Hepatocyte (in vitro differentiated cells): ENCODE data around the gene STAT4. TPM values are rescaled to one million over a fixed set of nuclear protein-coding genes. Genes with fewer than 3 reads are reported as not detected.

ENCODE experiments used
- DNase-seq: peaks from one replicate; pipeline ENCODE4 v3.0.0-alpha.2; 2016; ENCODE audit warnings: low spot score
- H2AFZ ChIP-seq: fragments of 200-600 bp; sonication (generic); 2 replicates; pipeline ENCODE4 v1.6.0; 2016; ENCODE audit warnings: antibody characterized with exemption, mild to moderate bottlenecking
- H3K27ac ChIP-seq: fragments of 200-600 bp; sonication (generic); 2 replicates; pipeline ENCODE4 v1.5.1; 2016; ENCODE audit warnings: mild to moderate bottlenecking
- H3K27me3 ChIP-seq: fragments of 200-600 bp; sonication (generic); 2 replicates; pipeline ENCODE4 v1.6.1; 2016
- H3K36me3 ChIP-seq: fragments of 200-600 bp; sonication (generic); replicated peaks from 2 replicates; pipeline ENCODE4 v1.5.1; 2016; ENCODE audit warnings: low read depth; ENCODE audit not compliant: insufficient read depth
- H3K4me1 ChIP-seq: fragments of 200-600 bp; sonication (generic); 2 replicates; pipeline ENCODE4 v1.5.1; 2016; ENCODE audit warnings: mild to moderate bottlenecking, moderate library complexity; ENCODE audit not compliant: insufficient read depth
- H3K4me2 ChIP-seq: fragments of 200-600 bp; sonication (generic); 2 replicates; pipeline ENCODE4 v1.6.0; 2016
- H3K4me3 ChIP-seq: fragments of 200-600 bp; sonication (generic); 2 replicates; pipeline ENCODE4 v1.5.1; 2016; ENCODE audit warnings: mild to moderate bottlenecking
- H3K79me2 ChIP-seq: fragments of 200-600 bp; sonication (generic); 2 replicates; pipeline ENCODE4 v1.6.0; 2017; ENCODE audit warnings: mild to moderate bottlenecking
- H3K9me2 ChIP-seq: fragments of 200-600 bp; sonication (generic); replicated peaks from 2 replicates; pipeline ENCODE4 v1.6.0; 2017; ENCODE audit warnings: mild to moderate bottlenecking; ENCODE audit not compliant: insufficient read depth
- H3K9me3 ChIP-seq: fragments of 200-600 bp; sonication (generic); 2 replicates; pipeline ENCODE4 v1.5.1; 2016; ENCODE audit warnings: low read depth, mild to moderate bottlenecking
- H4K20me1 ChIP-seq: fragments of 200-600 bp; sonication (generic); 2 replicates; pipeline ENCODE4 v1.6.0; 2016; ENCODE audit warnings: mild to moderate bottlenecking; ENCODE audit not compliant: insufficient read depth, poor library complexity, severe bottlenecking
- CTCF ChIP-seq: fragments of 200-600 bp; sonication (generic); IDR thresholded peaks from 2 replicates; pipeline ENCODE4 v1.5.1; 2016; ENCODE audit warnings: antibody characterized with exemption, mild to moderate bottlenecking; ENCODE audit not compliant: poor library complexity
- EZH2 ChIP-seq: fragments of 200-600 bp; sonication (generic); IDR thresholded peaks from 2 replicates; pipeline ENCODE4 v1.6.1; 2016; ENCODE audit warnings: antibody characterized with exemption, mild to moderate bottlenecking, borderline replicate concordance
- EZH2phosphoT487 ChIP-seq: fragments of 200-600 bp; sonication (generic); IDR thresholded peaks from one replicate; pipeline ENCODE4 v1.6.1; 2018; ENCODE audit warnings: antibody characterized with exemption, mild to moderate bottlenecking, low read depth, moderate library complexity; ENCODE audit not compliant: unreplicated experiment, severe bottlenecking
- WGBS: methylation state at CpG from one replicate; pipeline ENCODE4 v1.1.6; 2016; ENCODE audit warnings: low lambda C conversion rate; ENCODE audit errors: missing lambda C conversion rate; 5-methylcytosine and 5-hydroxymethylcytosine counted together
- polyA plus RNA-seq: library from polyadenylated mRNA; unstranded; fragments of >200 nt; fragmentation: Nextera tagmentation; extraction: Ambion mirVana; gene quantifications from 2 replicates; pipeline ENCODE4 v1.2.1, GENCODE V29; 2016
- total RNA-seq: library from RNA; depleted of rRNA; stranded (reverse); fragments of >200 nt; gene quantifications from 2 replicates; pipeline ENCODE4 v1.2.3, GENCODE V29; 2014

Gene STAT4
- total and polyA plus RNA-seq, 2 experiments from 2014 or later, result 1.6 to 6.6 TPM

- Histone ChIP-seq H3K4me3 (no peak overlapping the region), H3K9me2 (no peaks in the 10 kb centered on the region), H3K4me2 (no peak overlapping the region), H3K27ac (peak overlapping the region; percentile 61), H3K79me2 (no peaks in the 10 kb centered on the region), H4K20me1 (no peaks in the 10 kb centered on the region), H3K4me1 (peaks cover 25% of the 10 kb centered on the region), H3K36me3 (no peaks in the 10 kb centered on the region), H3K9me3 (no peaks in the 10 kb centered on the region), H3K27me3 (no peaks in the 10 kb centered on the region), H2AFZ (no peak overlapping the region)
- peak; percentile 38 for DNase-seq
- TF ChIP-seq CTCF (no peak), EZH2phosphoT487 (no peak), EZH2 (no peak)
- 28% methylated on average over 4 of the region's 4 CpGs for WGBS
Measured at GRCh38 chr2:191166111-191166755, 15.4 kb upstream of the STAT4 start.

GRCh38 chr2:191165176-191165643, 14.4 kb upstream of the STAT4 start:
- no peaks in the 10 kb centered on the region for H3K9me2 ChIP-seq
- H2AFZ ChIP-seq, result no peak overlapping the region
- H4K20me1 ChIP-seq, result no peaks in the 10 kb centered on the region
- H3K4me2 ChIP-seq, result peak overlapping the region; percentile 18
- no peaks in the 10 kb centered on the region for H3K27me3 ChIP-seq
- no peaks in the 10 kb centered on the region for H3K9me3 ChIP-seq
- no peaks in the 10 kb centered on the region for H3K36me3 ChIP-seq
- DNase-seq, result peak; percentile 58
- H3K27ac ChIP-seq, result no peak overlapping the region
- no peak overlapping the region for H3K4me3 ChIP-seq
- 22% methylated on average over 5 of the region's 5 CpGs for WGBS
- peaks cover 25% of the 10 kb centered on the region for H3K4me1 ChIP-seq
- TF ChIP-seq CTCF (peak; percentile 71), EZH2 (no peak), EZH2phosphoT487 (no peak)
- no peaks in the 10 kb centered on the region for H3K79me2 ChIP-seq

GRCh38 chr2:191158747-191159146, 8.0 kb upstream of the STAT4 start:
- no peak overlapping the region for H3K27ac ChIP-seq
- DNase-seq, result no peak
- no peaks in the 10 kb centered on the region for H3K9me2 ChIP-seq
- H2AFZ ChIP-seq, result no peak overlapping the region
- no peaks in the 10 kb centered on the region for H3K9me3 ChIP-seq
- no peaks in the 10 kb centered on the region for H3K36me3 ChIP-seq
- H3K79me2 ChIP-seq, result no peaks in the 10 kb centered on the region
- H3K4me1 ChIP-seq, result no peaks in the 10 kb centered on the region
- H3K4me2 ChIP-seq, result no peak overlapping the region
- H3K4me3 ChIP-seq, result no peak overlapping the region
- TF ChIP-seq EZH2, result no peak
- no peak for TF ChIP-seq CTCF
- no peak for TF ChIP-seq EZH2phosphoT487
- no peaks in the 10 kb centered on the region for H3K27me3 ChIP-seq
- 95% methylated on average over 1 of the region's 1 CpG for WGBS
- H4K20me1 ChIP-seq, result no peaks in the 10 kb centered on the region

GRCh38 chr2:191158193-191158592, 7.4 kb upstream of the STAT4 start:
- H3K79me2 ChIP-seq, result no peaks in the 10 kb centered on the region
- H2AFZ ChIP-seq, result no peak overlapping the region
- H3K36me3 ChIP-seq, result no peaks in the 10 kb centered on the region
- no peaks in the 10 kb centered on the region for H4K20me1 ChIP-seq
- H3K4me2 ChIP-seq, result no peak overlapping the region
- H3K27me3 ChIP-seq, result no peaks in the 10 kb centered on the region
- no peaks in the 10 kb centered on the region for H3K9me3 ChIP-seq
- H3K27ac ChIP-seq, result no peak overlapping the region
- H3K4me1 ChIP-seq, result no peaks in the 10 kb centered on the region
- TF ChIP-seq EZH2 (no peak), CTCF (no peak), EZH2phosphoT487 (no peak)
- WGBS, result 63% methylated on average over 2 of the region's 2 CpGs
- H3K9me2 ChIP-seq, result no peaks in the 10 kb centered on the region
- no peak for DNase-seq
- no peak overlapping the region for H3K4me3 ChIP-seq
